Stimulated activated CD8-positive, alpha-beta memory T cell treated with anti-CD3 and anti-CD28 coated beads, Interleukin-4, amount 100 ng/mL, for 24 hours (primary cell): ENCODE measurements around the gene POLR3K.
"Not testable (repeated sequence)": the region's sequence is repeated elsewhere in the genome, so short reads cannot be mapped to it uniquely, and the experiment has no call there.

ENCODE experiments used
- DNase-seq: peaks from one replicate; pipeline ENCODE4 v3.0.0-alpha.2; 2020; ENCODE audit warnings: low read depth

The POLR3K gene

DNA sequence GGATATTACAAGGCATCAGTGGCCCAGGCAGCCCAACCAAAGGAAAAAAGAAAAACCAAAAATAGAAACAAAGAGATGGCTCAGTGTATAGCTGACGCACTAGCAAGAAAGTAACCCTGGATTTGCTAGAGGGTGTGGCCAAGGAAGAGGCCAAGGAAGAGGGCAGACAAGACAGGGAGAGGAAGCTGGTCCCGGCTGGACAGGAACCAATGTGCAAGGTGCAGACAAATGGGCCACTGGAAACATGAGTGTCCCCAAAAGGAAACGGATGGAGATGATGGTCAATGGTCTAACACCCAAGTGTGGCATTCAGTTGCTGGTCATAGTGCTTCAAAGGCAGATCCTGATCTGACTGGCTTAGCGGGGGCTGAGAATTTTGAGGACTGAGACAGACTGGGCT is 10.7 kb downstream of the POLR3K start:
- no peak for DNase-seq

- DNase-seq = no peak
Observed at GRCh38 chr16:42069-42457, 11.3 kb downstream of the POLR3K start.

DNA sequence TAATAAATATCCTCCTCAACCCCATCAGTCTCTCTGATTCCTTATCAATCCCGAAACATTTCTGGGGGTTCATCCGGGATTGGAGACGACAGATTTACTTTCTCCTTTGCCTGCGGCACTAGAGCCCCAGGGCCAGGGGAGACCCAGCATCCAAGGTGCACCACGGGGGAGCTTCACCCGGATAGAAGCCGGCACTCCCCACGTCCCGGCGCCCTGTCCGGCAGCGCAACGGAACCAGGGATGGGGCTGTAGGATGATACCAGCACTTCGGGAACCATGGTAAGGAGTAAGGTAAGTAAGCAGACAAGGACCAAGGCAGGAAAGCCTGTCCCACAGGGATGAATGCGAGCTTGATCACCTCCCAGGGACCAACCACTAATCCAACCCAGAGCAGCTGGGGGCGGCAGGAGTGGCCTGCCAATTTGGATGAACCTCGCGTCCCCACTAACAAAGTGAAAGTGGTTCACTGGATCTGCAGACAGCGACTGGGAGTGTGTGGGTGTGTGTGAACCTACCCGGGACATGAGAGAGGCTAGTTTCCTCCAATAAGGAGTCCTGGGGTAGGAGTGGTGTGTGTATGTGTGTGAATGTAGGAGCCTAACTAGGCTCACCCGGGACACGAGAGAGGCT is 11.9 kb downstream of the POLR3K start:
- DNase-seq = no peak

DNA sequence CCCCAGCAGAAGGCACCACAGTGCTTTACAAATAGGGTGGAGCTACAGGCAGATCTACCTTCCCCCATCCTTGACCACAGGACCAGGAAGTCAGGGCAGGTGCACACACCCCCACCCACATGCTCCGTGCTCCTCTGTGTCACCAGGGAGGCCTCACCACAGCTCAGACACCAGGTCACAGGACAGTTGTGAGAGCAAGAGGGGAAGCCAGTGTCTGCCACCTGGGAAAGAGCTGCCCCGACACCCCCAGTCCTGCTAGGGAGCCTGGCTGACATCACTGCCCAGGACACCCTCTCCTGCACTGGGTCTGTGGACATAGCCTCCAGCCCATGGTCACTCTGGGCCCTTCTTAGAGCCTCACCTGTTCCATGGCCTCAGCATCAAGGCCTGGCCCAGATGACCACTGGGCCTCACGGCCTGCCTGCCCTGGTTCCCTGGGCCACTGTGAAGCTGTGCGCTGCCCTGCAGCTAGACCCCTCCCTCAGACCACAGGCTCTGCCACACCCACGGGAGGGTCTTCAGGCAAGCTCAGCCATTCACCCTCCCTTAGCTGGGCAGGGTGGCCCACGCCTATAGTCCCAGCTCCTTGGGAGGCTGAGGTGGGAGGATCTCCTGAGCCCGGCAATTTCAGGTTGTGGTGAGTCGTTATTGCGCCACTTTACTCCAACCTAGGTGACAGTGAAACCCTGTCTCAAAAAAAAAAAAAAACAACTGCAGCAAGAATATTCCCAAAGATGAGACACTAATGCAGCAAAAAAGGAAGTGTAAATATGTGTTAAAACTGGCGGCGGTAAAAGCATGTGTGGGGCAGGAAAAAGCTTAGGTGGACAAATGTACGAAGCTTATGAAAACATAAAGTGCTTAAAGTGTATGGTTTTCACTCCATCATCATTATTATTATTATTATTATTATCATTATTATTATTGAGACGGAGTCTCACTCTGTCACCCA is 14.2 kb downstream of the POLR3K start:
- peak; percentile 38 for DNase-seq

DNA sequence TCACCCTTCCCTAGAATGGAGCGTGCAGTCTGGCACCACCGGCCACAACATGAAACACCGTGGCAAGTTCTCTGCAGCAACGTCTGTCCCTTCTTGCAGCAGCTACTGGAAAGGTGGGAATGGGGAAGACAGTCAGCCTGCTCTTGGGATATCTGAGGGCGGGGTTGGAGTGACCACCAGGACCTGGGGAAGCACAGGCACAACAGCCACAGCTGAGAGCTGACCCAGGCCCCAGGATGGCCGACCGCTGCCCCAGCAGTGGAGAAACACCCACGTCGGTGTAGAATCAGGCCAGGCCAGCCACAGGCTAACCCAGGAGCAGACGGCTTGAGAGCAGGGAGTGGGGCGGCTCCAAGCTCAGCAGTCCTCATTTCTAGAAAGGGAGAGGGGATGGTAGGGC is 15.2 kb downstream of the POLR3K start:
- DNase-seq = not testable (repeated sequence)

DNA sequence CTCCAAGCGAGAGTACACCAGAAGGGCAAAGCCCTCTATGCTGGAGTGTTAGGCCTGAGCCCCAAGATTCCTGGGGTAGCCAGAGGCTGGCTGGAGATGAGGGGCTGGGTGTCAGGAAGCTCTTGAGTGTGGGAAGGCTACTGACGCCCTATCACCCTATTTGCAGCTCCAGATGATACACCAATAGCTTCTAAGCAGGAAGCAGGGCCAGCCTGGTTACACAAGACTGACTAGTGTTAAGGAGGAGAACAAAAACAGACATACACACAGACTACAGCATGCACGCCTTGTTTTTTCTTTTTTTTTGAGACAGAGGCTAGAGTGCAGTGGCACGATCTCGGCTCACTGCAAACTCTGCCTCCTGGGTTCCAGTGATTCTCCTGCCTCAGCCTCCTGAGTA is 15.9 kb downstream of the POLR3K start:
- DNase-seq = no peak

DNA sequence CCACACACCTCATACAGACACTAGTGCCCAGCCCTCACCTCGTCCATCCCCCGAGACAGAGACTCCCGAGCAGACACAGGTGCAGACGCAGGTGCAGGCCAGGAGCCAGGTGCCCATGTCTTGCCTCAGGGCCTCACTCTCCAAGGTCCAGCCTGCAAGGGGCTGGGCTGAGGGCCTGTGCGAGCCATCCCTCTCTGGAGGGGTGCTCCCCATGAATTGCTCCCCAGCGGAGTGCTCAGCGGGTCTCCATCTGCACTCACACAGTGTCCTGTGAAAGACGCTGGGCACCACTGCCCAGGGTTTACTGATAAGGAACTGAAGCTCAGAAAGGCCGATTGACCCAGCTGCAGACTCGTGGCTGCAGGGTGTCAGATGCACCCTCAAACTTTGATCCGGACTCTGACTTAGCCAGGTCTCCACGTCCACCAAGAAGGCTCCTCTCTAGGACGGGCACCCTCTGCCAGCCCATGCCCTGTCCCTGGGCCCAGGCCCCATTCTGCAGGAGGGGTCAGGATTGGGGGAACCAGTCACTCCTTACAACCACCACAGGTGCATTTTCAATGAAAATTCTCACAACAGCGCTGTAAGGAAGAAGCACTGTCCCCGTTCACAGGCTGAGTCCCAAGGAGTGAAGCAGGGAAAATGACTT is 16.9 kb downstream of the POLR3K start:
- DNase-seq = no peak

- DNase-seq = no peak
Observed at GRCh38 chr16:35678-36305, 17.6 kb downstream of the POLR3K start.

DNA sequence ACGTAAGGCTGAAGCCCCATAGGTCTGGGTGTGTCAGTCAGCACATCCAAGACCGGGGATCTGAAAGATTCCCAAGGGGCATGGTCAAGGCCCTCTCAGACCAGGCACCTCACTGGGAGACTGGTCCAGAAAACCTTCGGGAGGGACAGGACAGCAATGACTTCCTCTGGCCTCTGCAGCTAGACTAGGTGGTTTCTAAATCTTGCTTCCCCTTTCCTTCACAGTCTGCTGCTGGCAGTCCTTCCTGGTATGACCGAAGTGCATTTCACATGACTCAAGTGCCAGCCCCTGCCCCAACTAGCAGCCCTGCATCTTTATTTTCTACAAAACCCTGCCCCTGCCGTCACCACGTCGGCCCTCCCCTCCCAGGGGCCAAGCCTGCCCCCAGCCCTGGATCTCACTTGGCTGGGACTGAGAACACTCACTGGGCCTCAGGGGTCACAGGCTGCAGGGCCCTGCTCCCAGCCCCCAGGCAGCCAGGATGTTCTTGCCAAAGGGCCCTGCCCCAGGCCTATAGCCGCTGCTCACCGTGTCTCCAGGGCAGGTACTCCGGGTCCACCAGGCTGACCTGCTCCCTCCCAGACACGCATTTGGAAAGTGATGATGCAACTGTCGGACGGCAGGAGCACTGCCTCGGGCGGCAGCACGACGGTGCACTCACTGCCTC is 18.3 kb downstream of the POLR3K start:
- no peak for DNase-seq

DNA sequence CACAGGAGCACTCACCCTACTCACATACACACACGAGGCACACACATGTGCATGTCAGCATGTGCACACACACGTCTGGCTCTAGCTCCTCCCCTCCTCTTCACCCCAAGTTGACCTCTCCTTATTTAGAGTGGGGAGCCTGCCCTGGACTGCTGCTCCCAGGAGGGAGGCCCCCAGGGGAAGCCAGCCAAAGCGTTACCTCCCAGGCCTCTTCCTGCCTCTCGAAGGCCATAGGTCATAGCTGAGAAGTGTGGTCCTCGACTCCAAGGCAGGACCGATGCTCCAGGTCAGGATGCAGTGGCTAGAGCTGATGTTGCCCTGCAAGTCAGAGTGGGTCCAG is 18.8 kb downstream of the POLR3K start:
- no peak for DNase-seq

GRCh38 chr16:33877-34647 is 19.3 kb downstream of the POLR3K start:
- no peak for DNase-seq

DNA sequence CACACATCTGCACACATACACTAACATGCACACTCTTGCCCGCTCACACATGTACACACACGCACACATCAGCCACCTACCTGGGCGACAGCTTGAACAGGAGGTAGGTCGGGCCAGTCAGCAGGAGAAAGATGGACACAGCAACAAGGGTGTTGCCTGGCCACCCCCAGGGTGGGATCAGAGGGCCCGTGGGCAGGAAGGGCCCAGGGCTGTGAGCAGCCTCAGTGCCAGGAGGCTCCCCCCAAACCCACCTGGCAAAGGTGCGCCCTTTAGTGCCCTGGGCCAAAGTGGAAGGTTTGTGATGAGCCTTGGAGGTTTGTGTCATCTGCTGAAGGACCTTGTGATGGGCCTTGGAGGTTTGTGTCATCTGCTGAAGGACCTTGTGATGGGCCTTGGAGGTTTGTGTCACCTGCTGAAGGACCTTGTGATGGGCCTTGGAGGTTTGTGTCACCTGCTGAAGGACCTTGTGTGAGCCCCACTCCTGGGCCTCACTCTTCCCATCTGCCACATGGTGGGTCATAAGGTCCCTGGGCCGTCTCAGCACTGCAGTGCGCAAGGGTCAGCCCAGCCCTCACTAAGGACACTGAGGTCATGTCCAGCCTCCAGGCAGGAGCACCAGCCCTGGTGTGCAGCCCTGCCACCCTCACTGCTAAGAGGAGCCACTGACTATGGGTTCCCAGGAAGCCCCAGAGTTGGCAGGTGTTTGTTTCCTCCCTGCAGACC is 20.1 kb downstream of the POLR3K start:
- not testable (repeated sequence) for DNase-seq

- not testable (repeated sequence) for DNase-seq
Observed at GRCh38 chr16:30627-31026, 22.8 kb downstream of the POLR3K start.

- DNase-seq = not testable (repeated sequence)
Observed at GRCh38 chr16:25926-26348, 27.5 kb downstream of the POLR3K start.

DNA sequence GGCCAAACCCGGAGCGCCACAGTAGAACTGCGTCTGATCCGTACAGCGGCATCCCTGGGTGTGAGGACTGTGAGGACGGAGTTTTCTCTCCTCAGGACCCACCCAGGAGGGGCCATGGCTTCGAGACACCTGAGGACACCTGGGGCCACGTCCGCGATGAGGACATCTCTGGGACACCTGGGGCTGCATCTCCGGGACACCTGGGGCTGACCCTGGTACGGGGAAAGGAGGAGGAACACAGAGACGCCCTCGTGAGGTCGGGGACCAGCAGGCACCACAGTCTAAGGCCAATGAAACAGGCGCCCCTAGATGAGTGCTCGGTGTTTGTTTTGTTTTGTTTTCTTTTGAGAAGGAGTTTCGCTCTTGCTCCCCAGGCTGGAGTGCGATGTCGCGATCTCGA is 29.3 kb downstream of the POLR3K start:
- not testable (repeated sequence) for DNase-seq

DNA sequence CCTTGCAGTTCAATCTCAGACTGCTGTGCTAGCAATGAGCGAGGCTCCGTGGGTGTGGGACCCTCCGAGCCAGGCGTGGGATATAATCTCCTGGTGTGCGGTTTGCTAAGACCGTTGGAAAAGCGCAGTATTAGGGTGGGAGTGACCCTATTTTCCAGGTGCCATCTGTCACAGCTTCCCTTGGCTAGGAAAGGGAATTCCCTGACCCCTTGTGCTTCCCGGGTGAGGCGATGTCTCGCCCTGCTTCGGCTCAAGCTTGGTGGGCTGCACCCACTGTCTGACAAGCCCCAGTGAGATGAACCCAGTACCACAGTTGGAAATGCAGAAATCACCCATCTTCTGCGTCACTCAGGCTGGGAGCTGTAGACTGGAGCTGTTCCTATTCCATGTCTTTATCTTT is 32.5 kb downstream of the POLR3K start:
- not testable (repeated sequence) for DNase-seq

DNA sequence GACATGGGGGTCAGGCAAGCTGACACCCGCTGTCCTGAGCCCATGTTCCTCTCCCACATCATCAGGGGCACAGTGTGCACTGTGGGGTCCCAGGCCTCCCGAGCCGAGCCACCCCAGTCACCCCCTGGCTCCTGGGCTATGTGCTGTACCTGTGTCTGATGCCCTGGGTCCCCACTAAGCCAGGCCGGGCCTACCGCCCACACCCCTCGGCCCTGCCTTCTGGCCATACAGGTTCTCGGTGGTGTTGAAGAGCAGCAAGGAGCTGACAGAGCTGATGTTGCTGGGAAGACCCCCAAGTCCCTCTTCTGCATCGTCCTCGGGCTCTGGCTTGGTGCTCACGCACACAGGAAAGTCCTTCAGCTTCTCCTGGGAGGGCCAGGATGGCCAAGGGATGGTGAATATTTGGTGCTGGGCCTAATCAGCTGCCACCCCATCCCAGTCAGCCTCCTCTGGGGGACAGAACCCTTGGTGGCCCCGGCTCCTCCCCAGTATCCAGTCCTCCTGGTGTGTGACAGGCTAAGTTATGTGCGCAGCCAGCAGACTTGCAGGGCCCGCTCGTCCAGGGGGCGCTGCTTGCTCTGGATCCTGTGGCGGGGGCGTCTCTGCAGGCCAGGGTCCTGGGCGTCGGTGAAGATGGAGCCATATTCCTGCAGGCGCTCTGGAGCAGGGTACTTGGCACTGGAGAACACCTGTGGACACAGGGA is 36.2 kb downstream of the POLR3K start:
- DNase-seq = not testable (repeated sequence)

GRCh38 chr16:10772-11171 is 42.6 kb downstream of the POLR3K start:
- DNase-seq = peak; percentile 76

GRCh38 chr16:9903-10665 is 43.3 kb downstream of the POLR3K start:
- DNase-seq = no peak
